Immature natural killer cell (primary cell): ENCODE data around the gene DGKH. TPM values are rescaled to one million over a fixed set of nuclear protein-coding genes. Genes with fewer than 3 reads are reported as not detected.
"Not testable (repeated sequence)": the region's sequence is repeated elsewhere in the genome, so short reads cannot be mapped to it uniquely, and the experiment has no call there.

Source experiments
- DNase-seq, 3 donors: peaks; one replicate each; pipeline ENCODE4 v3.0.0; 2022; ENCODE audit warnings: mixed read lengths in 1 of 3
- H3K27ac Mint-ChIP-seq, 6 donors: one replicate each; pipeline ENCODE4 v1.8.0; 2020; ENCODE audit warnings: mixed read lengths in 6 of 6, mild to moderate bottlenecking in 5 of 6, inconsistent platforms in 4 of 6, moderate library complexity in 3 of 6
- H3K27me3 Mint-ChIP-seq, 3 donors: one replicate each; pipeline ENCODE4 v1.8.0; 2020 to 2021; ENCODE audit warnings: low read depth in 3 of 3, mild to moderate bottlenecking in 3 of 3, mixed read lengths in 3 of 3, moderate library complexity in 3 of 3, inconsistent platforms in 1 of 3
- H3K36me3 Mint-ChIP-seq, 3 donors: one replicate each; pipeline ENCODE4 v1.8.0; 2020; ENCODE audit warnings: mixed read lengths in 3 of 3, inconsistent platforms in 2 of 3, mild to moderate bottlenecking in 2 of 3
- H3K4me1 Mint-ChIP-seq, 2 donors: one replicate each; pipeline ENCODE4 v1.8.0; 2020; ENCODE audit warnings: inconsistent platforms in 2 of 2, mild to moderate bottlenecking in 2 of 2, mixed read lengths in 2 of 2, moderate library complexity in 1 of 2
- H3K4me3 Mint-ChIP-seq, 5 donors: one replicate each; pipeline ENCODE4 v1.8.0; 2020; ENCODE audit warnings: mild to moderate bottlenecking in 5 of 5, mixed read lengths in 5 of 5, inconsistent platforms in 3 of 5, moderate library complexity in 3 of 5
- H3K9me3 Mint-ChIP-seq, 6 donors: one replicate each; pipeline ENCODE4 v1.8.0; 2020; ENCODE audit warnings: mild to moderate bottlenecking in 6 of 6, mixed read lengths in 6 of 6, inconsistent platforms in 4 of 6, moderate library complexity in 3 of 6
- polyA plus RNA-seq, 3 donors: library from polyadenylated mRNA; unstranded; fragments of 300-500 nt; fragmentation: Illumina TruSeq; gene quantifications; one replicate each; pipeline ENCODE4 v1.2.3, GENCODE V29; 2021

DGKH gene
- polyA plus RNA-seq, 3 donors from 2014 or later = 0.03 to 1.1 TPM; not detected in 1

DNA sequence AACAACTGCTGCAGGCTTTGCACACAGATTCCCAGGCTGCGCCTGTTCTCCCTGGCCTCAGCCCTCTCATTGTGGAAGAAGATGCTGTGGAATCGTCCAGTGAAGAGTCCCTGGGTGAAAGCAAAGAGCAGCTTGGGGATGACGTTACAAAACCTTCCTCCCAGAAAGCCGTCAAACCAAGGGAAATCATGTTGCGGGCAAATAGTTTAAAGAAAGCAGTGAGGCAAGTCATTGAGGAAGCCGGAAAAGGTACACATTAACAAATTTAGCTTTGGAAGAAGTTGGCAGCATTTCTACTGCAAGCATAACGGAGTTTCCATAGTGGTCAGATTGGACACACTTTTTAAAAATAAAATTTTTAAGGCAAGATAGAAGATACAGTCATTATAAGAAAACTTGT lies 140.6 kb downstream of the DGKH start:
- H3K36me3 Mint-ChIP-seq = peaks cover 0 to 3% (median 3%) of the 10 kb centered on the region in 3 donors
- H3K4me1 Mint-ChIP-seq = no peaks in the 10 kb centered on the region
- H3K9me3 Mint-ChIP-seq = no peaks in the 10 kb centered on the region
- DNase-seq = no peak
- peaks cover 0 to 3% (median 3%) of the 10 kb centered on the region in 3 donors for H3K27me3 Mint-ChIP-seq
- no peak overlapping the region for H3K4me3 Mint-ChIP-seq
- H3K27ac Mint-ChIP-seq = no peak overlapping the region

GRCh38 chr13:42190529-42190928 lies 142.1 kb downstream of the DGKH start:
- H3K4me3 Mint-ChIP-seq = no peak overlapping the region
- H3K27ac Mint-ChIP-seq = no peak overlapping the region
- peaks cover 0 to 3% (median 0%) of the 10 kb centered on the region in 3 donors for H3K36me3 Mint-ChIP-seq
- peaks cover 0 to 3% (median 0%) of the 10 kb centered on the region in 3 donors for H3K27me3 Mint-ChIP-seq
- H3K4me1 Mint-ChIP-seq = no peaks in the 10 kb centered on the region
- H3K9me3 Mint-ChIP-seq = no peaks in the 10 kb centered on the region
- DNase-seq = no peak

- H3K4me3 Mint-ChIP-seq = no peak overlapping the region
- no peaks in the 10 kb centered on the region for H3K4me1 Mint-ChIP-seq
- no peak overlapping the region for H3K27ac Mint-ChIP-seq
- DNase-seq = no peak
- no peaks in the 10 kb centered on the region for H3K9me3 Mint-ChIP-seq
- no peaks in the 10 kb centered on the region for H3K27me3 Mint-ChIP-seq
- peaks cover 0 to 8% (median 0%) of the 10 kb centered on the region in 3 donors for H3K36me3 Mint-ChIP-seq
These were observed 163.4 kb downstream of the DGKH start for GRCh38 chr13:42211704-42212464.

DNA sequence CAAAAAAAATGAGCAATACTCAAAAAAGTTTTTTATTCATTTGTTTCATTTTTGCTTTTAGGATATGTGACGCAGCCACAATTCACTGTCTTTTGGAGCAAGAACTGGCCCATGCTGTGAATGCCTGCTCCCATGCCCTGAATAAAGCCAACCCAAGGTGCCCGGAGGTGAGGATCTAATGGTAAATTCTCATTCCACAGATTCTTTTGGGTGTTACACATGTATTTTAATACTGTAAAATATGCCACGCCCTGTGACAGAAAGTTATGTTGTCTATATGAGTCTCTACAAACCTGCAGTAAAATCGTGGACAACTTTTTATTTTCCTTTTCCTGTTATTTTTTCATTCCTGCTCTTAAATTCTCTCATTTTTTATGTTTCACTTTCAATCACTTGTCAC lies 166.0 kb downstream of the DGKH start:
- H3K27ac Mint-ChIP-seq = no peak overlapping the region
- H3K9me3 Mint-ChIP-seq = no peaks in the 10 kb centered on the region
- no peaks in the 10 kb centered on the region for H3K27me3 Mint-ChIP-seq
- peaks cover 0 to 4% (median under 1%) of the 10 kb centered on the region in 3 donors for H3K36me3 Mint-ChIP-seq
- no peaks in the 10 kb centered on the region for H3K4me1 Mint-ChIP-seq
- no peak overlapping the region for H3K4me3 Mint-ChIP-seq
- no peak for DNase-seq

DNA sequence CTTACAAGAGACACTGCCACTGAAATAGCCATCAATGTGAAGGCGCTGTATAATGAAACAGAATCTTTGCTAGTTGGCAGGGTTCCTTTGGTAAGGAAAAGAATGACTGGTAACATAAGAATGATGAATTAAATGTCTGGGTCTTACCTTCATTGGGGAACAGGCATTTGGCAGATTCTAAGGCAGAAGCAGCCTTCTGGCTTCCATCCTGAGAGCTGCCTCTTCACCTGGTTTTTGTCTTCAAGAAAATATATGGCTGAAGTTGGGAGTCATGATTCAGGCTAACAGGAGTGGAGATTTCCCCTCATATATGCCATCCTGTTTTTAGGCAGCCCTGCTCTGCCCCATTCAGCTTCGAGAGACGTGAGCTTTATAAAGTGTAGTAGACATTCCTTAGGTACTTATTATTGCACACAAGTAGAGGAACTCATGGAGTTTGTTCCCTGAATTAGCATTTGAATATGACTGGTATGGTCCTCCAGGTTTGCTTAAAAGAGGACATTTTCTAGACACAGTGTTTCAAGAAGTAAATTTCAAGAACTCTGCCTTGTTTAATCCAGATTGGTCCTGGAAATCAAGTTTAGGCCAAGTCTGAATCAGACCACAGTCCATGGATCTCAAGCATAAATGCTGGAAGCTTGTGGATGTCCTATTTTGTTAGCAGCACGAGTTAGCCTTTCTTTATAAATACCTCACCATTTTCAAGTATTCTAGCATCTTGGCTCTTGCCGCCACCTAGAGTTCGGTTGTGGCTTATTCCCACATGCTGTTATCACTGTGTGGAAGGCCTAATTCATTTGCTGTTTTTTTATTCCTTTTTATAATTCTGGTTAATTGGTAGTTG lies 167.4 kb downstream of the DGKH start:
- H3K27ac Mint-ChIP-seq = no peak overlapping the region

GRCh38 chr13:42216422-42216735 lies 167.9 kb downstream of the DGKH start:
- H3K27ac Mint-ChIP-seq = no peak overlapping the region
- no peak overlapping the region for H3K4me3 Mint-ChIP-seq
- no peak for DNase-seq
- no peaks in the 10 kb centered on the region for H3K4me1 Mint-ChIP-seq
- no peaks in the 10 kb centered on the region for H3K9me3 Mint-ChIP-seq
- H3K27me3 Mint-ChIP-seq = no peaks in the 10 kb centered on the region
- peaks cover 0 to 4% (median 3%) of the 10 kb centered on the region in 3 donors for H3K36me3 Mint-ChIP-seq

More for the DNA sequence above, 167.4 kb downstream of the DGKH start:
- no peak for DNase-seq
- H3K9me3 Mint-ChIP-seq = no peaks in the 10 kb centered on the region
- peaks cover 0 to 4% (median 3%) of the 10 kb centered on the region in 3 donors for H3K36me3 Mint-ChIP-seq
- H3K4me1 Mint-ChIP-seq = no peaks in the 10 kb centered on the region
- H3K4me3 Mint-ChIP-seq = no peak overlapping the region
- no peaks in the 10 kb centered on the region for H3K27me3 Mint-ChIP-seq

- Mint-ChIP-seq H3K36me3 (peaks cover 0 to 4% (median 3%) of the 10 kb centered on the region in 3 donors), H3K4me1 (no peaks in the 10 kb centered on the region), H3K27me3 (no peaks in the 10 kb centered on the region), H3K4me3 (no peak overlapping the region), H3K27ac (no peak overlapping the region), H3K9me3 (no peaks in the 10 kb centered on the region)
- no peak for DNase-seq
These were observed 170.1 kb downstream of the DGKH start for GRCh38 chr13:42218576-42218975.

- Mint-ChIP-seq H3K4me1 (no peaks in the 10 kb centered on the region), H3K27ac (no peak overlapping the region), H3K27me3 (no peaks in the 10 kb centered on the region), H3K9me3 (no peaks in the 10 kb centered on the region), H3K4me3 (no peak overlapping the region), H3K36me3 (peaks cover 0 to 4% (median 3%) of the 10 kb centered on the region in 3 donors)
- DNase-seq = no peak
These were observed 170.6 kb downstream of the DGKH start for GRCh38 chr13:42219051-42219450.

GRCh38 chr13:42219876-42220275 lies 171.4 kb downstream of the DGKH start:
- DNase-seq = no peak
- H3K9me3 Mint-ChIP-seq = no peaks in the 10 kb centered on the region
- no peak overlapping the region for H3K27ac Mint-ChIP-seq
- peaks cover 0 to 2% (median 0%) of the 10 kb centered on the region in 3 donors for H3K27me3 Mint-ChIP-seq
- no peak overlapping the region for H3K4me3 Mint-ChIP-seq
- peaks cover 0 to 3% (median 0%) of the 10 kb centered on the region in 3 donors for H3K36me3 Mint-ChIP-seq
- H3K4me1 Mint-ChIP-seq = no peaks in the 10 kb centered on the region

DNA sequence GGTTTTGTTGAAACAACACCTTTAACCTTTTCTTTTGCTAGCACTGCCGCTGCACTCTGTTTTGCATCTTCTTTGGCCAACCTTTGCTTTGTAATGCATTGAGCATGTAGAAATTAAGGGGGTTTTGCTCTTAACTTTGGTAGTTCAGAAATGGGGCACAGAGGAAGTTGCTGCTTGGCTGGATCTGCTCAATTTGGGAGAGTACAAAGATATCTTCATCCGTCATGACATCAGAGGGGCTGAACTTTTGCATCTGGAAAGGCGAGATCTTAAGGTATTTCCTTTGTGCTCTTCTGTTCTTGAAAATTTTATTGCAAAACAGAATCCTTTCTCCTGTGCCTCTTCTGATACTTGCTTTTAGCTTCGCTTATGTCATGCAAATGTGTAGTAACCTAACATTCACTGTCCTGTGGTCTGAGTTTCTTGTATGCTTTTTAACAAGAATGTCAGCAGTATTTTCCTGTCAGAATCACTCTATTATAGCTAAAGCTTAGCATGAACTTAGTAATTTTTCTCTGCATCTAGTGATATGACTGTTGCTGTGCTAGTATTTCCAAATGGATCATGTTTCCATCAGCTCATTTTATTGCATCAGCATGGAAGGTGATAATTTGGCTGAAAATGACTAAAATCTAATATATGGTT lies 172.8 kb downstream of the DGKH start:
- Mint-ChIP-seq H3K27ac (no peak overlapping the region), H3K9me3 (no peaks in the 10 kb centered on the region)

GRCh38 chr13:42223681-42224080 lies 175.2 kb downstream of the DGKH start:
- Mint-ChIP-seq H3K9me3 (no peaks in the 10 kb centered on the region), H3K27me3 (peaks cover 0 to 2% (median 0%) of the 10 kb centered on the region in 3 donors), H3K36me3 (peaks cover 0 to 3% (median 0%) of the 10 kb centered on the region in 3 donors), H3K4me1 (no peaks in the 10 kb centered on the region), H3K4me3 (no peak overlapping the region), H3K27ac (no peak overlapping the region)
- no peak for DNase-seq

More for the DNA sequence above, 172.8 kb downstream of the DGKH start:
- no peak for DNase-seq
- H3K4me1 Mint-ChIP-seq = no peaks in the 10 kb centered on the region
- H3K36me3 Mint-ChIP-seq = peaks cover 0 to 3% (median 0%) of the 10 kb centered on the region in 3 donors
- H3K4me3 Mint-ChIP-seq = no peak overlapping the region
- peaks cover 0 to 2% (median 0%) of the 10 kb centered on the region in 3 donors for H3K27me3 Mint-ChIP-seq

- Mint-ChIP-seq H3K36me3 (no peaks in the 10 kb centered on the region), H3K4me1 (no peaks in the 10 kb centered on the region), H3K27ac (no peak overlapping the region), H3K4me3 (no peak overlapping the region), H3K27me3 (peaks cover 0 to 2% (median 0%) of the 10 kb centered on the region in 3 donors), H3K9me3 (no peaks in the 10 kb centered on the region)
- DNase-seq = no peak
These were observed 176.6 kb downstream of the DGKH start for GRCh38 chr13:42225051-42225450.

- not testable (repeated sequence) for H3K4me1 Mint-ChIP-seq, H3K4me3 Mint-ChIP-seq, H3K36me3 Mint-ChIP-seq, H3K9me3 Mint-ChIP-seq, H3K27ac Mint-ChIP-seq, DNase-seq, H3K27me3 Mint-ChIP-seq
These were observed 178.3 kb downstream of the DGKH start for GRCh38 chr13:42226759-42227158.

GRCh38 chr13:42228527-42228926 lies 180.1 kb downstream of the DGKH start:
- Mint-ChIP-seq H3K36me3 (no peaks in the 10 kb centered on the region), H3K4me1 (no peaks in the 10 kb centered on the region), H3K27ac (no peak overlapping the region), H3K9me3 (no peaks in the 10 kb centered on the region), H3K27me3 (peaks cover 0 to 3% (median 2%) of the 10 kb centered on the region in 3 donors), H3K4me3 (no peak overlapping the region)
- no peak for DNase-seq
